Muscle of arm (tissue), 12 donors: ENCODE measurements around the gene TMEM39A. TPM values are rescaled to one million over a fixed set of nuclear protein-coding genes. Genes with fewer than 3 reads are reported as not detected.

Source experiments
- DNase-seq: peaks from one replicate; pipeline ENCODE4 v3.0.0-alpha.2; 2013
- polyA plus RNA-seq, 12 donors: library from polyadenylated mRNA; unstranded; fragments of 120-200 nt; gene quantifications; one replicate each; pipeline ENCODE4 v1.2.1, GENCODE V29; 2013; ENCODE audit not compliant: insufficient read length in 12 of 12

Gene TMEM39A
- polyA plus RNA-seq, 12 donors = 36.2 to 56.0 (median 45.1) TPM; not detected in 1

DNA sequence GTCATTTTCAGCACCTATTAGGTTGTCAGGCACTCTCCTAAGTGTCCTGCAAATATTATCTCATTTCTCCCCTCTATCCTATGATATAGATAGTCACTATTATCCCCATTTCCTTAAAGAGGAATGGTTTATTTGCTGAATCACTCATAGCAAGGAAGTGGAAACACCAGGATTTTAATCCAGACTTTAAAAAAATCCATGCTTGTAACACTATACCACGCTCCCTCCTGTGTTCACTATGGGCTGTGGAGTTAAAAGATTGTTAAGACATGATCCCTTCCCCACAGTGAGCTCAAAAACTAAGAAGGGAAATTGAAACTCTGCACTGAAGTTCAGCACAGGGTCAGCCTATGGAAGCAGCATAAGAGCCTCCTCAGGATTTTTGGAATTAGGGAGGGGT is 60.2 kb downstream of the TMEM39A start:
- DNase-seq = no peak

DNA sequence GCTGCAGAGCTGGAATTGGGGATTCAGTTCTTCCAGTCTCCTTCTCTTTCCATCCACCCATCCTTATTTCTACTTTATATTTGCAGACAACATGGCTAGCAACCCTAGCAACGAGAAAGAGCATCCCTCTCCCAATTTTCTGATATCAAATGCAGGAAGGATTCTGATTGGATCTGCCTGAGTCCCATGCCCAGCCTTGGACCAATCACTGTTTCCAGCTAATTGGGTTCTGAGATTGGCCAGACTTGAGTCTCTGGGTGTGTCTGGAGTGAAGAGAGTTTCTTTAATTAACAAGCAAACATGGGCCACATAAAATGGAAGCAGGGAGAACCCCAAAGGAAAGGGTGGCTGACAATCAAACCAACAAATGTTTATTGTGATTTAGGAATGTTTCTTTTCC is 60.6 kb downstream of the TMEM39A start:
- DNase-seq = no peak

DNA sequence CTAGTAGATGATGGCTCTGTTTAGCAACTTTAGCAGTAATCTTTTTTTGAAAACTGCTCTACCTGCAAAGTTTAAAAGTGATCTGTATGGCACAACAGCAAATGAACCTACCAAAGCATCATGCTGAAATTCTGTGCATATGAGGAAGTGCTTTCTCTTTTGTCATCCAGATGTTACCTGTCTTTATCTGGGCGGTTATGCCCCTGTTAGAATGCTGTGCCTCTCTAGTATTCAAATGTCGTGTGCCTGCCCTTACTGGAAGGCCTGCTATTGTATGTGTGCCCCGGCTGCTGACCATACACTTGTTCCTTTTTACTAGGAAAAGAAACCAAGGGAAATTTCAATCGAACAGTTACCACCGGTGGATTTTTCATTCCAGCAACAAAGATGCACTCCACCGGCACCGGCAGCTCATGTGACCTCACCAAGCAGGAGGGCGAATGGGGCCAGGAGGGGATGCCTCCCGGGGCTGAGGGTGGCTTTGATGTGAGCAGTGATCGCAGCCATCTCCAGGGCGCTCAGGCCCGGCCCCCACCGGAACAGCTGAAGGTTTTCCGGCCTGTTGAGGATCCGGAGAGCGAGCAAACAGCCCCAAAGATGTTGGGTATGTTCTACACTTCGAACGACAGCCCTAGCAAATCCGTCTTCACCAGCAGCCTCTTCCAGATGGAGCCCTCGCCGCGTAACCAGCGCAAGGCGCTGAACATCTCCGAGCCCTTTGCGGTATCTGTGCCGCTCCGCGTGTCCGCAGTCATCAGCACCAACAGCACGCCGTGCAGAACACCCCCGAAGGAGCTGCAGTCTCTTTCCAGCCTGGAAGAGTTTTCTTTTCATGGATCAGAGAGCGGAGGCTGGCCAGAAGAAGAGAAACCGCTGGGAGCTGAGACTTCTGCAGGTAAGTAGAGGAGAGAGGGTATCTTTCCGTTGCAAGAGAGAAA is 61.6 kb downstream of the TMEM39A start:
- no peak for DNase-seq

DNA sequence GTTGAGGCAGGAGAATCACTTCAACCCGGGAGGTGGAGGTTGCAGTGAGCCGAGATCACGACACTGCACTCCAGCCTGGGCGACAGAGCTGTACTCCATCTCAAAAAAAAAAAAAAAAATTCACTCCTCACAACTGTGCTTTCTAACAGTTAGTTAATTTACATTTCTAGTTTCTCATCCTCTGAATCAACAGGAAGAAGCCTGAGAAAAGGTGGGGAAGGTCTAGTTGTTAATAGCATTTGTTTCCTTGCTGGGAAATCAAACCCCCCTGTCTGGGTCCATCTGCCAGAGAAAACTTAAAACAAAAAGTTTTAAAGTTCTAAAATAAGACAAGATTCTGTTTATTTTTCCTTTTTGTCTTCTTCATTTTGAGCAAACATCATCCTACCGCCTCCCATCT is 62.3 kb downstream of the TMEM39A start:
- no peak for DNase-seq

DNA sequence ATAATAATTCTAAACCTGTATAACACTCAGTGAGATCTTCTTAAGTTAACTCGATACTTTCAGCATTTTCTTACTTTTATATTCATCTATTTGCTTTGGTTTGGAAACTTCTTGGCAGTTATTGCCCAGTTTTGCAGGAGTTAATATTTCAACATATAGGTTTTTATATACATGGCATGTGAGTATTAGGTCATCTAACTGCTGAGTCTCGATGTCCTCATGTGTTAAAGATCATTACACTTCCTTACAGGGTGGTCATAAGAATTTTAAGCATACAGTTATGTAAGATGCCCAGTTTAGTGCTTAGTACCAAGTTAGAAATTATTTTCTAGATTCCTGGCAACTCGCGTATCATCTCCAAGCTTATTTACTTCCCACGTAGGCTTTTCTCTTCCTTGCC is 62.9 kb downstream of the TMEM39A start:
- no peak for DNase-seq

DNA sequence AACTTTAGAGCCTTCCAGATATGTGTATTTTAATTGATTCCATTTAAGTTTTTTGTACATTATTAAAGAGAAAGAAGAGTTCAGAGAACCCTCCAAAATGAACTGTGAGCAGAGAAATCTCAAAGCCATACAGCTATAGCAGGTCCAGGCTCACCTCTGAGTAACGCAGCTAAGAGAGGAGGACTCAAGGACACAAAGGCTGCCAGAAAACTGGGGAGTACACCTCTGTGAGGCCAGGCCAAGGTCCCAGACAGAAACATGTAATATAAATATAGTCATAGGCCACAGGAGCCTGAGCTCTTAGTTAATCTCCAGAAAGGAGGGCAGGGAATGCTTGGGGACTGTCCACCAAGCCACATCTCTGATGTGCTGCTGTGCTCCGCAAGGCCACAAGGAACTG is 66.5 kb downstream of the TMEM39A start:
- no peak for DNase-seq

DNA sequence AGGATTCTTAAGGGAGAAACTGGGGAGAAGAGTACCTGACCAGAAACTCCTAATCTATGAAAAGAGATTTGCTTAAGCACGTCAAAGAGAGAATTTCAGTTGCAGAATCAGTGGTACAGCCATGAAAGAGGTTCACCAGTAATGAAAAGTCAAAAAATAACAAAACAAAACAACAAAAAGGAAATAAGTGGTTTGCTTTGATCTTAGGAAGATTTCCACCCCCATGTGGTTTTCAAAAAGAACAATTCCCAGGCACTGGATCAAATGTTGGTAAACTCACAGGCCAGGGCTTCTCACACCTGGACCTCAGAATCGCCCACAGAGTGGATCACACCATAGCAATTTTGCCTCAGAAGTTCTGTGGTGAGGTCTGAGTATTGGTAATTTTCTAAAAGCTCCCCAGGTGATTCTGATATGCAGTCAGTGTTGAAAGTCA is 67.5 kb downstream of the TMEM39A start:
- no peak for DNase-seq

DNA sequence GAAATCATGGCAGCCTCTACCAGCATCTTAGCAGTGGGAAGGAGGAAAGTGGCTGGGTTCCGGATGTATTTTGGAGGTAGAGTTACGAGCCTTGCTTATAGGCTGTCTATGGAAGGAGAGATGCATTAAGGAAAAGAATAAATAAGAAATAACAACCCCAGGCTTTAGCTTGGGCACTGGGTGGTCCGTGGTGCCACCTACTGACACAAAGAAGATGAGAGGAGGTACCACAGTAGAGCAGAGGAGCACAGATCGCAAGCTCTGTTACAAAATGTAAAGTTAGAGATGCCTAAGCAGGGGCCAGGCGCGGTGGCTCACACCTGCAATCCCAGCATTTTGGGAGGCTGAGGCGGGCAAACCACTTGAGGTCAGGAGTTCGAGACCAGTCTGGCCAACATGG is 74.8 kb downstream of the TMEM39A start:
- no peak for DNase-seq

DNA sequence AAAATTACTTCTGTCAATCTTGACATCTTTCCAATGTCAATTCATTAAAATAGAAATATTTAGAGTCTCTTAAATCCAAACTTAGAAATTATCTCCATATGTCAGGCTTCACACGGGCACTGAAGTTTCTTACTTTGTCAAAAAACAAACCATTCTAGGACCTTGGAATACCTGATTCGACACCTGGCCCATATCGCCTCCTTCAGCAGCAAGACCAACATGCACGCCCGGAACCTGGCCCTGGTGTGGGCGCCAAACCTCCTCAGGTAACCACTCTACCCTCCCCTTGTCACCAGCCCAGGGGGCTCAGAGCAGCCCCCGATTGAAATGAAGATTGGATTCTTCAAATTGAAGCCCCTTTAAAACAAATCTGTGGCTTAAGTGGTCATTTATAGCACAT is 81.3 kb downstream of the TMEM39A start:
- no peak for DNase-seq

DNA sequence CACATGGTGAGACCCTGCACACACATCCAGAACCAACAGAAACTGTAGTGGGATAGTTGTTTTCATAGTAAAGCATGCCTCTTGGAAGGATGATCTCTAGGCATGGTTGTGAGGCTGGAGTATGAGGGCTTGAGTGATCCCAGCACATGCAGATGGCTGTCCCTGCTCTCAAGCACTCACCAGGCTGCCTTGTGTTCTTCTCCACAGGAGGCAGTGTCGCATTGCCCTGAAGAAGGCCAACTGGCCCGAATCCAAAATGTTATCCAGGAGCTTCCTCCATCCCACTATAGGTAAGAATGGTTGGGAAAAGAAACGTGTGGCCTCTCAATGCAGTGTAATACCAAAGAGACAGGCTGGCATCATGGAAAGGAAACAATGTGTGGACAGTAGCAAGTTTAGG is 82.7 kb downstream of the TMEM39A start:
- no peak for DNase-seq

Other genes with a start within 250 kb of the TMEM39A start
- gene B4GALT4, start 222.7 kb downstream of the TMEM39A start, polyA plus RNA-seq = 10 to 100 TPM in 9 of 12 donors, 1 to 10 TPM in 2, not detected in 1; 8.9 to 20.5 (median 12.8) TPM
- 10 to 100 TPM in 10 of 12 donors, 1 to 10 TPM in 1, not detected in 1; 9.2 to 27.1 (median 12.3) TPM for gene ARHGAP31, start 169.2 kb downstream of the TMEM39A start, polyA plus RNA-seq
- 10 to 100 TPM in 10 of 12 donors, 1 to 10 TPM in 1, not detected in 1; 8.0 to 18.7 (median 13.6) TPM for gene POGLUT1, start 5.3 kb upstream of the TMEM39A start, polyA plus RNA-seq
- gene TIMMDC1, start 34.9 kb upstream of the TMEM39A start, polyA plus RNA-seq = 1,000 to 10,000 TPM in 1 of 12 donors, 100 to 1,000 TPM in 1, 10 to 100 TPM in 10; 65.4 to 1,063 (median 80.6) TPM
- under 1 TPM in 9 of 12 donors, not detected in 3; 0.13 to 0.57 (median 0.39) TPM for gene CD80, start 96.0 kb upstream of the TMEM39A start, polyA plus RNA-seq
- gene ADPRH, start 115.9 kb upstream of the TMEM39A start, polyA plus RNA-seq = 10 to 100 TPM in 2 of 12 donors, 1 to 10 TPM in 9, not detected in 1; 5.5 to 10.6 (median 8.5) TPM
- gene PLA1A, start 134.3 kb upstream of the TMEM39A start, polyA plus RNA-seq = 1 to 10 TPM in 1 of 12 donors, under 1 TPM in 7, not detected in 4; 0.12 to 1.2 (median 0.21) TPM
- gene POPDC2, start 197.0 kb upstream of the TMEM39A start, polyA plus RNA-seq = 10 to 100 TPM in 10 of 12 donors, 1 to 10 TPM in 1, not detected in 1; 6.8 to 45.5 (median 20.4) TPM
- gene COX17, start 213.8 kb upstream of the TMEM39A start, polyA plus RNA-seq = 10 to 100 TPM in 11 of 12 donors, not detected in 1; 48.1 to 88.7 (median 68.1) TPM
- 1 to 10 TPM in 2 of 12 donors, under 1 TPM in 8, not detected in 2; 0.17 to 1.8 (median 0.62) TPM for gene CFAP91, start 239.4 kb upstream of the TMEM39A start, polyA plus RNA-seq